B cell (primary cell): ENCODE data around the gene GRIK2.

Experiments used
- EZH2 ChIP-seq: IDR thresholded peaks from 2 replicates; pipeline ENCODE4 v1.6.1; 2012; ENCODE audit warnings: borderline replicate concordance, low read depth, mild to moderate bottlenecking, moderate library complexity, low read length; ENCODE audit not compliant: insufficient read depth, poor library complexity, severe bottlenecking
- TF ChIP-seq, protein P1 (sequence below): fragments of 200-600 bp; IDR thresholded peaks from one replicate; pipeline ENCODE4 v1.8.0; 2022; ENCODE audit warnings: antibody characterized with exemption, mild to moderate bottlenecking

DNA sequence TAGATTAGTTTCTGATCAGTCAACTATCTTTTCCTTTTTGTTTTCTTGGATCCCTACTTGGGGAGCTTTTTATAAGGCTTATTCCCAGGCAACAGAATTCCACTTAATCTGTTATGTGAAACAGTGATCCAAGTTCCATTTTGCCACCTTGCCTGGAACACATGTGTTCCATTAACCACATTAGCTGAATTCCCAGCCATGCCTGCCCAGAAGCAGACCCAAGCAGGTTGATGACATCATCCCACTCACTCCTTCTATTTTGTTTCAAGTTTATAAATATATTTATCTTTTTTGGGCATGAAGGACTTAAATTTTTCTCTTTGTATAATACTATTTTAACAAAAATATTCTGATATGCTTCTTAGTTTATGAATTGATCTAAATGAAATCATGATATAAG, 587.4 kb downstream of the GRIK2 start:
- TF ChIP-seq, protein P1, sequence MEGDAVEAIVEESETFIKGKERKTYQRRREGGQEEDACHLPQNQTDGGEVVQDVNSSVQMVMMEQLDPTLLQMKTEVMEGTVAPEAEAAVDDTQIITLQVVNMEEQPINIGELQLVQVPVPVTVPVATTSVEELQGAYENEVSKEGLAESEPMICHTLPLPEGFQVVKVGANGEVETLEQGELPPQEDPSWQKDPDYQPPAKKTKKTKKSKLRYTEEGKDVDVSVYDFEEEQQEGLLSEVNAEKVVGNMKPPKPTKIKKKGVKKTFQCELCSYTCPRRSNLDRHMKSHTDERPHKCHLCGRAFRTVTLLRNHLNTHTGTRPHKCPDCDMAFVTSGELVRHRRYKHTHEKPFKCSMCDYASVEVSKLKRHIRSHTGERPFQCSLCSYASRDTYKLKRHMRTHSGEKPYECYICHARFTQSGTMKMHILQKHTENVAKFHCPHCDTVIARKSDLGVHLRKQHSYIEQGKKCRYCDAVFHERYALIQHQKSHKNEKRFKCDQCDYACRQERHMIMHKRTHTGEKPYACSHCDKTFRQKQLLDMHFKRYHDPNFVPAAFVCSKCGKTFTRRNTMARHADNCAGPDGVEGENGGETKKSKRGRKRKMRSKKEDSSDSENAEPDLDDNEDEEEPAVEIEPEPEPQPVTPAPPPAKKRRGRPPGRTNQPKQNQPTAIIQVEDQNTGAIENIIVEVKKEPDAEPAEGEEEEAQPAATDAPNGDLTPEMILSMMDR = no peak
- no peak for TF ChIP-seq EZH2
